SK-N-SH (cell line): ENCODE measurements around the gene RPS6KC1.

Experiments
- CTCF ChIP-seq: fragments of 200-600 bp; sonication (generic); IDR thresholded peaks from 2 replicates; pipeline ENCODE4 v1.6.1; 2017; ENCODE audit warnings: antibody characterized with exemption, mild to moderate bottlenecking, moderate library complexity
- MAX ChIP-seq: IDR thresholded peaks from 2 replicates; pipeline ENCODE4 v1.4.0; 2012; ENCODE audit warnings: low read depth
- POLR2AphosphoS5 ChIP-seq: IDR thresholded peaks from 2 replicates; pipeline ENCODE4 v1.6.1; 2012; ENCODE audit warnings: low read depth, low read length
- RAD21 ChIP-seq: IDR thresholded peaks from 2 replicates; pipeline ENCODE4 v1.6.1; 2012; ENCODE audit warnings: mild to moderate bottlenecking, low read length
- REST ChIP-seq: IDR thresholded peaks from 2 replicates; pipeline ENCODE4 v1.6.1; 2012; ENCODE audit warnings: mild to moderate bottlenecking, low read depth, low read length, moderate library complexity
- USF2 ChIP-seq: fragments of 150-350 bp; IDR thresholded peaks from 2 replicates; pipeline ENCODE4 v1.6.1; 2017; ENCODE audit warnings: antibody characterized with exemption, low read length, low read depth, borderline replicate concordance

- TF ChIP-seq CTCF (no peak), POLR2AphosphoS5 (no peak), MAX (no peak), RAD21 (no peak), USF2 (no peak), REST (no peak)
These were observed 205.5 kb downstream of the RPS6KC1 start for GRCh38 chr1:213256438-213257087.
